ENCODE data around the gene ZNF275.

ZNF275 gene

GRCh38 chrX:153342762-153343558, 9.0 kb downstream of the ZNF275 start:
- H3K4me1 ChIP-seq, result peaks cover 0 to 12% (median 8%) of the 10 kb centered on the region in 10 experiments; a peak in 11 of 20 replicates
- H4K20me1 ChIP-seq, result peaks cover 0 to 64% (median 20%) of the 10 kb centered on the region in 11 experiments; a peak in 14 of 22 replicates
- H3K36me3 ChIP-seq, result peaks cover 32 to 92% (median 63%) of the 10 kb centered on the region in 11 experiments
- H3K9me3 ChIP-seq (replicated peaks in 1 of 11), result peaks cover 4 to 50% (median 39%) of the 10 kb centered on the region in 11 experiments; a peak in 17 of 22 replicates
- no peak overlapping the region for H3K27ac ChIP-seq
- H3K4me2 ChIP-seq, result no peak overlapping the region
- H3K27me3 ChIP-seq, result peaks cover 70 to 96% (median 84%) of the 10 kb centered on the region in 11 experiments
- no peak overlapping the region for H3K9ac ChIP-seq
- no peak for TF ChIP-seq Cebpa-rat (IDR thresholded peaks at IDR 0.05)
- no peak overlapping the region for H3K4me3 ChIP-seq

GRCh38 chrX:153343674-153344073, 9.7 kb downstream of the ZNF275 start:
- H4K20me1 ChIP-seq, result peaks cover 0 to 63% (median 18%) of the 10 kb centered on the region in 11 experiments; a peak in 14 of 22 replicates
- no peak overlapping the region for H3K9ac ChIP-seq
- H3K4me1 ChIP-seq, result peaks cover 0 to 5% (median 2%) of the 10 kb centered on the region in 10 experiments; a peak in 7 of 20 replicates
- peaks cover 4 to 48% (median 38%) of the 10 kb centered on the region in 11 experiments; a peak in 17 of 22 replicates for H3K9me3 ChIP-seq (replicated peaks in 1 of 11)
- H3K4me3 ChIP-seq, result no peak overlapping the region
- peaks cover 39 to 92% (median 63%) of the 10 kb centered on the region in 11 experiments for H3K36me3 ChIP-seq
- H3K27ac ChIP-seq, result no peak overlapping the region
- H3K27me3 ChIP-seq, result peaks cover 70 to 92% (median 83%) of the 10 kb centered on the region in 11 experiments
- TF ChIP-seq Cebpa-rat (IDR thresholded peaks at IDR 0.05), result no peak
- H3K4me2 ChIP-seq, result no peak overlapping the region

- Histone ChIP-seq H3K27me3 (peaks cover 59 to 89% (median 81%) of the 10 kb centered on the region in 11 experiments), H4K20me1 (peaks cover 0 to 55% (median 9%) of the 10 kb centered on the region in 11 experiments; a peak in 12 of 22 replicates), H3K9ac (no peak overlapping the region), H3K4me3 (no peak overlapping the region), H3K27ac (no peak overlapping the region), H3K9me3 (replicated peaks in 1 of 11) (peaks cover 0 to 39% (median 26%) of the 10 kb centered on the region in 11 experiments; a peak in 15 of 22 replicates), H3K4me1 (no peaks in the 10 kb centered on the region), H3K36me3 (peaks cover 53 to 83% (median 62%) of the 10 kb centered on the region in 11 experiments), H3K4me2 (no peak overlapping the region)
- no peak for TF ChIP-seq Cebpa-rat (IDR thresholded peaks at IDR 0.05)
Measured at GRCh38 chrX:153347530-153347929, 13.6 kb downstream of the ZNF275 start.

- H3K36me3 ChIP-seq, result peaks cover 51 to 74% (median 62%) of the 10 kb centered on the region in 11 experiments
Measured at GRCh38 chrX:153348421-153348820, 14.5 kb downstream of the ZNF275 start.

GRCh38 chrX:153349952-153350351, 16.0 kb downstream of the ZNF275 start:
- Histone ChIP-seq H3K9me3 (replicated peaks in 1 of 11) (peaks cover 0 to 34% (median 26%) of the 10 kb centered on the region in 11 experiments; a peak in 15 of 22 replicates), H3K36me3 (peaks cover 41 to 58% (median 47%) of the 10 kb centered on the region in 11 experiments)
- no peak for TF ChIP-seq Cebpa-rat (IDR thresholded peaks at IDR 0.05)

More at GRCh38 chrX:153348421-153348820, 14.5 kb downstream of the ZNF275 start:
- TF ChIP-seq Cebpa-rat (IDR thresholded peaks at IDR 0.05), result no peak
- Histone ChIP-seq H3K27me3 (peaks cover 54 to 89% (median 79%) of the 10 kb centered on the region in 11 experiments), H3K27ac (no peak overlapping the region), H3K4me1 (no peaks in the 10 kb centered on the region), H3K4me3 (no peak overlapping the region), H3K9me3 (replicated peaks in 1 of 11) (peaks cover 0 to 39% (median 26%) of the 10 kb centered on the region in 11 experiments; a peak in 15 of 22 replicates), H3K9ac (no peak overlapping the region), H3K4me2 (no peak overlapping the region), H4K20me1 (peaks cover 0 to 53% (median 8%) of the 10 kb centered on the region in 11 experiments; a peak in 10 of 22 replicates)

GRCh38 chrX:153351981-153352380, 18.0 kb downstream of the ZNF275 start:
- Histone ChIP-seq H3K27ac (no peak overlapping the region), H3K36me3 (peaks cover 25 to 38% (median 30%) of the 10 kb centered on the region in 11 experiments), H3K4me3 (no peak overlapping the region), H4K20me1 (peaks cover 0 to 32% (median 0%) of the 10 kb centered on the region in 11 experiments; a peak in 7 of 22 replicates), H3K4me2 (no peak overlapping the region), H3K9me3 (replicated peaks in 1 of 11) (peaks cover 18 to 42% (median 32%) of the 10 kb centered on the region in 11 experiments), H3K4me1 (no peaks in the 10 kb centered on the region), H3K27me3 (peaks cover 29 to 80% (median 63%) of the 10 kb centered on the region in 11 experiments), H3K9ac (no peak overlapping the region)
- TF ChIP-seq Cebpa-rat (IDR thresholded peaks at IDR 0.05), result no peak

More at GRCh38 chrX:153349952-153350351, 16.0 kb downstream of the ZNF275 start:
- Histone ChIP-seq H3K9ac (no peak overlapping the region), H3K4me3 (no peak overlapping the region), H3K4me2 (no peak overlapping the region), H3K4me1 (no peaks in the 10 kb centered on the region), H3K27me3 (peaks cover 39 to 87% (median 78%) of the 10 kb centered on the region in 11 experiments), H4K20me1 (peaks cover 0 to 46% (median 0%) of the 10 kb centered on the region in 11 experiments; a peak in 7 of 22 replicates), H3K27ac (no peak overlapping the region)

- no peak for TF ChIP-seq Cebpa-rat (IDR thresholded peaks at IDR 0.05)
- Histone ChIP-seq H3K36me3 (peaks cover 16 to 29% (median 21%) of the 10 kb centered on the region in 11 experiments; a peak in 19 of 22 replicates), H3K4me1 (no peaks in the 10 kb centered on the region), H3K9me3 (replicated peaks in 1 of 11) (peaks cover 24 to 42% (median 32%) of the 10 kb centered on the region in 11 experiments), H3K27me3 (peaks cover 29 to 80% (median 62%) of the 10 kb centered on the region in 11 experiments), H3K9ac (no peak overlapping the region), H4K20me1 (peaks cover 0 to 28% (median 0%) of the 10 kb centered on the region in 11 experiments; a peak in 5 of 22 replicates), H3K4me2 (no peak overlapping the region), H3K4me3 (no peak overlapping the region), H3K27ac (no peak overlapping the region)
Measured at GRCh38 chrX:153352858-153353257, 18.9 kb downstream of the ZNF275 start.

- Histone ChIP-seq H3K4me1 (no peaks in the 10 kb centered on the region), H3K4me2 (no peak overlapping the region), H4K20me1 (peaks cover 0 to 28% (median 0%) of the 10 kb centered on the region in 11 experiments; a peak in 5 of 22 replicates), H3K9me3 (replicated peaks in 1 of 11) (peaks cover 30 to 45% (median 37%) of the 10 kb centered on the region in 11 experiments), H3K27me3 (peaks cover 29 to 76% (median 61%) of the 10 kb centered on the region in 11 experiments), H3K4me3 (no peak overlapping the region), H3K9ac (no peak overlapping the region), H3K27ac (no peak overlapping the region), H3K36me3 (peaks cover 11 to 24% (median 17%) of the 10 kb centered on the region in 11 experiments; a peak in 18 of 22 replicates)
- TF ChIP-seq Cebpa-rat (IDR thresholded peaks at IDR 0.05), result no peak
Measured at GRCh38 chrX:153353416-153353815, 19.5 kb downstream of the ZNF275 start.

All from BLaER1 treated with 17β-estradiol and CSF1 and Interleukin-3, amounts not matched to agents 10 nM and 100 nM (cell line).